G401 (cell line): ENCODE measurements around the gene OR13C4. TPM values are rescaled to one million over a fixed set of nuclear protein-coding genes. Genes with fewer than 3 reads are reported as not detected.

Source experiments
- total RNA-seq: library from RNA; depleted of rRNA; stranded (reverse); fragments of >200 nt; shearing (Covaris generic); gene quantifications from 2 replicates; pipeline ENCODE4 v1.2.3, GENCODE V29; 2014; rRNA removed

The OR13C4 gene
- total RNA-seq, 1 experiment from 2014 or later: not detected

Other genes starting within 250 kb of the OR13C4 start
- gene OR13F1, start 22.9 kb downstream of the OR13C4 start, total RNA-seq: not detected in 2 replicates
- not detected in 2 replicates for gene OR13C3, start 9.6 kb upstream of the OR13C4 start, total RNA-seq
- gene OR13C8, start 42.0 kb upstream of the OR13C4 start, total RNA-seq: not detected in 2 replicates
- gene OR13C5, start 72.2 kb upstream of the OR13C4 start, total RNA-seq: not detected in 2 replicates
- not detected in 2 replicates for gene OR13C2, start 78.4 kb upstream of the OR13C4 start, total RNA-seq
- gene OR13C9, start 91.0 kb upstream of the OR13C4 start, total RNA-seq: not detected in 2 replicates
- gene OR13D1, start 167.3 kb upstream of the OR13C4 start, total RNA-seq: not detected in 2 replicates
- 29.0 and 40.2 TPM in 2 replicates for gene NIPSNAP3A, start 220.5 kb upstream of the OR13C4 start, total RNA-seq
- 0.61 and 2.6 TPM in 2 replicates for gene NIPSNAP3B, start 236.9 kb upstream of the OR13C4 start, total RNA-seq